GM10248 (cell line): ENCODE results near the gene CUBN.
"Not testable (repeated sequence)": the region's sequence is repeated elsewhere in the genome, so short reads cannot be mapped to it uniquely, and the experiment has no call there.

Source experiments
- CTCF ChIA-PET: fragments of 300-600 bp; sonication (Branson Sonifier 250); formaldehyde crosslinking; extraction: SDS; loops from one replicate; lab custom pipeline; 2021; ENCODE audit warnings: antibody characterized with exemption; lab: Yijun Ruan, JAX
- POLR2A ChIA-PET: fragments of 350-650 bp; sonication (Branson Sonifier 250); formaldehyde crosslinking; extraction: SDS; loops from one replicate; lab custom pipeline; 2020; ENCODE audit warnings: antibody characterized with exemption; lab: Yijun Ruan, JAX
- DNase-seq: peaks from one replicate; pipeline ENCODE4 v3.0.0; 2012; ENCODE audit errors: extremely low spot score
- TF ChIP-seq, protein P1 (sequence below): IDR thresholded peaks from 2 replicates; pipeline ENCODE4 v1.5.1; 2012; ENCODE audit warnings: mild to moderate bottlenecking, low read depth; ENCODE audit errors: extremely low read depth, missing control alignments, control extremely low read depth

Gene CUBN

DNA sequence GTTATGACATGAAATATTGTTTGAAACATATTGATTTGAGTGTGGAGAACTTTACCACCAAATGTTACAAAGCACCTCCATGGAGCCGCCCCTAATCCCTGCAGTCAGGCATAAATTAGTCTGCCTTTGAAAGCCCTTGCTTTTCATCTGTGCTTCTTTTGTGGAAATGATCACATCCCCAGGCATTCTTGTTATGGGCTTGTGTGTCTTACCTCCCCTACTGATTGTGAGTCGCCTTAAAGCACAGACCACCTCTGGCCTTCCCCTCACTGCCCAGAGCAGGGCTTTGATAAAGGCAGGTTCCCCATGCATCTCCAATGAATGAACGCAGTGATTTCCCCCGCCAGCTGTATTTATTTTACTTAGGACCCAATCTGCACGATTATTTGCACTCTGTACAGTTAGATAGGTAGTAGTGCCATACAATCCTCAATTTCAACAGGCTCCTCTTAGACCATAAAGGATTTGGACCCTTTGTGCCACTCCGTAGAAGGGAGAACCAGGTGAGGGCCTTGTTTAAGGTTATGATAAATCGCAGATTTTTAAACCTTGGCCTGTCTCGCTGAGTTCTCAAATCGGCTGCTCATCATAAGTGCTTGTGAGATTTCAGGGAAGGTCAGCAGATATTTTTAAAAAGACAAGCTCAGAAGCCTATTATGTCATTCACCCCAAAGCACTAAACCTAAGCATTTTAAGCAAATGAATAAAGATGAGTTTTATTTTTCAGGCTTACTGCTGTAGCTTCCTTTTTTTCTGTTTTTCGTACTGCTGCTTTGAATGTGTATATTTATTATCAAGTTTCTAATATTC, 107.8 kb downstream of the CUBN start:
- CTCF ChIA-PET = interaction anchor here (2.2 kb wide), 1 partner anchor 12 kb away, joined by 6 read pairs; no protein-coding TSS in a partner anchor
- POLR2A ChIA-PET = no interaction called here
- TF ChIP-seq, protein P1, sequence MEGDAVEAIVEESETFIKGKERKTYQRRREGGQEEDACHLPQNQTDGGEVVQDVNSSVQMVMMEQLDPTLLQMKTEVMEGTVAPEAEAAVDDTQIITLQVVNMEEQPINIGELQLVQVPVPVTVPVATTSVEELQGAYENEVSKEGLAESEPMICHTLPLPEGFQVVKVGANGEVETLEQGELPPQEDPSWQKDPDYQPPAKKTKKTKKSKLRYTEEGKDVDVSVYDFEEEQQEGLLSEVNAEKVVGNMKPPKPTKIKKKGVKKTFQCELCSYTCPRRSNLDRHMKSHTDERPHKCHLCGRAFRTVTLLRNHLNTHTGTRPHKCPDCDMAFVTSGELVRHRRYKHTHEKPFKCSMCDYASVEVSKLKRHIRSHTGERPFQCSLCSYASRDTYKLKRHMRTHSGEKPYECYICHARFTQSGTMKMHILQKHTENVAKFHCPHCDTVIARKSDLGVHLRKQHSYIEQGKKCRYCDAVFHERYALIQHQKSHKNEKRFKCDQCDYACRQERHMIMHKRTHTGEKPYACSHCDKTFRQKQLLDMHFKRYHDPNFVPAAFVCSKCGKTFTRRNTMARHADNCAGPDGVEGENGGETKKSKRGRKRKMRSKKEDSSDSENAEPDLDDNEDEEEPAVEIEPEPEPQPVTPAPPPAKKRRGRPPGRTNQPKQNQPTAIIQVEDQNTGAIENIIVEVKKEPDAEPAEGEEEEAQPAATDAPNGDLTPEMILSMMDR = no peak
- DNase-seq = no peak

GRCh38 chr10:17019696-17020095, 109.9 kb downstream of the CUBN start:
- POLR2A ChIA-PET = no interaction called here
- TF ChIP-seq, protein P1 = no peak
- CTCF ChIA-PET = interaction anchor here (1.2 to 2.2 kb wide), 2 partner anchors 10 to 15 kb away, joined by 3 to 6 read pairs; no protein-coding TSS in a partner anchor
- no peak for DNase-seq

DNA sequence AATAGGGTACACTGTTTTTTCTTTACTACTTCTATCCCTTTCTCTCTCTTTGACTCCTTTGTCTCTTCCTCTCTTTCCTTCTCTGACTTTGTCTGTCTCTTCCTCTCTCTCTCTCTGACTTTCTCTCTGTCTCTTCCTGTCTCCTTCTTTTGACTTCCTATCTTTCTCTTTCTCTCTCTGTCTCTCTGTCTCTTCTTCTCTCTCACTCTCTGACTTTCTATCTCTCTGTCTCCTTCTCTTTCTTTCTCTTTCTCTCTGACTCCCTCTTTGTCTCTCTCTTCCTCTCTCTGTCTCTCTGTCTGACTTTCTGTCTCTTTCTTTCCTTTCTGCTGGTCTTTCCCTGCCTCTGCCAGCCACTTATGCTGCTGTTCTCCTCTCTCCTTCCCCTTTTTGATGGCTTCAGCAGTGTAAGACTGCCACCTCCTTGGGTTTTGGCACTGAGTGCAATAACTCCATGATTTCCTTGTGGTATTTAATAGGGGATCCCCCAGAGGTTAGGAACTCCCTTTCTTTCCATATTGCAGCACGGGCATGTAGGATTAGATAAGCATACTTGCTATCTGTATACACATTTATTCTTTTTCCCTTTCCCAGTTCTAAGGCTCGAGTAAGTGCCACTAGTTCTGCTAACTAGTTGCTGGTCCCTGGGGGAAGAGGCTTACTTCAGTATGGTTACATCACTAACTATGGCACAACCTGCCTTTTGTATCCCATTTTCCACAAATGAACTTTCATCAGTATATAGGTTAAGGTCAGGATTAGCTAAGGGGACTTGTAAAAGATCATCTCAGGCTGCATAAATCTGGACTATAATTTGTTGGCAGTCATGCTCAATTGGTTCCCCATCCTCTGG, 116.3 kb downstream of the CUBN start:
- DNase-seq, POLR2A ChIA-PET, CTCF ChIA-PET: not testable (repeated sequence)

DNA sequence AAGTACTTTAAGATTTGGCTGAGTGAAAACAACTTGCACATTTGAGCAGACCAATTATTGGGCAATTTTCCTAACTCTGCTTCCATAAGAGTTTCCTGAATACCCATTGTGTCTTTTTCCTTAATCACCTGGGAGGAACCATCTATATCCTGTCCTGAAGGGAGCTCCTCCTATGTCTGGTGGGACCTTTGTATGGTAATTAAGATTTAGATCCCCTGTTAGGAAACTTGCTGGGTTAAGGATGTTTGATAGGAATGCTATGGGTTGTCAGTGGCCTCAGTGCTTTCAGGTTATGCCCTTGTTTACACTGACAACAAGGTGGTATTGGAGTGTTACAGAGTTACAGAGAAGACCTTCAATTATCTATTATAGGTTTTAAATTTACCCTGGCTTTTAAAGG, 116.9 kb downstream of the CUBN start:
- CTCF ChIA-PET = not testable (repeated sequence)

GRCh38 chr10:17010363-17011145, 119.1 kb downstream of the CUBN start:
- TF ChIP-seq, protein P1 = no peak
- ChIA-PET POLR2A (no interaction called here), CTCF (interaction anchor here (1.3 to 1.6 kb wide), 2 partner anchors 10 to 11 kb away, joined by 5 to 6 read pairs; no protein-coding TSS in a partner anchor)
- no peak for DNase-seq

More for the DNA sequence above, 116.9 kb downstream of the CUBN start:
- DNase-seq, POLR2A ChIA-PET: not testable (repeated sequence)

GRCh38 chr10:17009212-17009700, 120.4 kb downstream of the CUBN start:
- ChIA-PET POLR2A (no interaction called here), CTCF (interaction anchor here (1.6 kb wide), 1 partner anchor 12 kb away, joined by 6 read pairs; no protein-coding TSS in a partner anchor)
- DNase-seq = no peak
- TF ChIP-seq, protein P1 = no peak

GRCh38 chr10:17007418-17007770, 122.2 kb downstream of the CUBN start:
- ChIA-PET POLR2A (no interaction called here), CTCF (no interaction called here)
- DNase-seq = no peak
- TF ChIP-seq, protein P1 = no peak
